ENCODE measurements around the gene GRB2.

Gene GRB2

GRCh38 chr17:75271233-75271954 lies 134.1 kb downstream of the GRB2 start:
- H3K4me3 ChIP-seq (ENCODE audit: low read length), result peak overlapping the region; percentile 90
- peaks cover 10% of the 10 kb centered on the region for H3K4me1 ChIP-seq (ENCODE audit: control insufficient read depth, insufficient read depth, low read length)
- peak overlapping the region; percentile 68 for H3K27ac ChIP-seq (ENCODE audit: low read depth, low read length)
- H3K27me3 ChIP-seq (ENCODE audit: control insufficient read depth, insufficient read depth, low read length), result no peaks in the 10 kb centered on the region
- peaks cover 10% of the 10 kb centered on the region for H3K36me3 ChIP-seq (ENCODE audit: control insufficient read depth, insufficient read depth, low read length)
- H3K9ac ChIP-seq (ENCODE audit: low read length), result peak overlapping the region; percentile 53

- peak within 1 kb of the TSS; percentile 70 for H3K27ac ChIP-seq (ENCODE audit: low read depth, low read length)
- H3K9ac ChIP-seq (ENCODE audit: low read length), result peak within 1 kb of the TSS; percentile 53
- H3K27me3 ChIP-seq (ENCODE audit: control insufficient read depth, insufficient read depth, low read length), result no peaks in the 10 kb centered on the region
- H3K4me3 ChIP-seq (ENCODE audit: low read length), result peak within 1 kb of the TSS; percentile 90
- H3K36me3 ChIP-seq (ENCODE audit: control insufficient read depth, insufficient read depth, low read length), result peaks cover 14% of the 10 kb centered on the region
- peaks cover 10% of the 10 kb centered on the region for H3K4me1 ChIP-seq (ENCODE audit: control insufficient read depth, insufficient read depth, low read length)
Measured at GRCh38 chr17:75270966-75271232, 134.6 kb downstream of the GRB2 start, which contains the start of gene MIF4GD. Gene MIF4GD (minus strand): TSS chr17:75271231. CDS start chr17:75270195, 1,036 bp downstream.

GRCh38 chr17:75270218-75270965 lies 135.1 kb downstream of the GRB2 start:
- Histone ChIP-seq H3K4me3 (ENCODE audit: low read length) (peak overlapping the region; percentile 63), H3K27me3 (ENCODE audit: control insufficient read depth, insufficient read depth, low read length) (no peaks in the 10 kb centered on the region), H3K9ac (ENCODE audit: low read length) (peak overlapping the region; percentile 19), H3K4me1 (ENCODE audit: control insufficient read depth, insufficient read depth, low read length) (peaks cover 10% of the 10 kb centered on the region), H3K27ac (ENCODE audit: low read depth, low read length) (peak overlapping the region; percentile 70), H3K36me3 (ENCODE audit: control insufficient read depth, insufficient read depth, low read length) (peaks cover 19% of the 10 kb centered on the region)

- peaks cover 20% of the 10 kb centered on the region for H3K36me3 ChIP-seq (ENCODE audit: control insufficient read depth, insufficient read depth, low read length)
- H3K4me1 ChIP-seq (ENCODE audit: control insufficient read depth, insufficient read depth, low read length), result peaks cover 10% of the 10 kb centered on the region
- no peaks in the 10 kb centered on the region for H3K27me3 ChIP-seq (ENCODE audit: control insufficient read depth, insufficient read depth, low read length)
- peak overlapping the region; percentile 70 for H3K27ac ChIP-seq (ENCODE audit: low read depth, low read length)
- peak overlapping the region; percentile 19 for H3K9ac ChIP-seq (ENCODE audit: low read length)
- H3K4me3 ChIP-seq (ENCODE audit: low read length), result peak overlapping the region; percentile 63
Measured at GRCh38 chr17:75269844-75270217, 135.6 kb downstream of the GRB2 start.
